Measurements from ENCODE around the gene SCYGR3.
A peak's percentile ranks its signal among the peaks of the same experiment; 100 is the strongest.

Gene SCYGR3

GRCh38 chr2:227614740-227615139, at the start of gene SCYGR3:
Gene SCYGR3, minus strand, starts transcription at chr2:227614840. Its CDS starts 0 bp downstream, at chr2:227614840.
- no peak for DNase-seq

- no peak for DNase-seq
Observed at GRCh38 chr2:227661827-227662226, 47.2 kb upstream of the SCYGR3 start.

- no peak for DNase-seq
Observed at GRCh38 chr2:227661025-227661649, 46.5 kb upstream of the SCYGR3 start.

- no peak for DNase-seq
Observed at GRCh38 chr2:227657199-227657845, 42.7 kb upstream of the SCYGR3 start.

- peak; percentile 39 for DNase-seq
Observed at GRCh38 chr2:227655454-227655853, 40.8 kb upstream of the SCYGR3 start.

- DNase-seq: no peak
Observed at GRCh38 chr2:227654426-227654825, 39.8 kb upstream of the SCYGR3 start.

- DNase-seq: no peak
Observed at GRCh38 chr2:227653419-227653818, 38.8 kb upstream of the SCYGR3 start.

GRCh38 chr2:227643990-227644551, 29.4 kb upstream of the SCYGR3 start:
- no peak for DNase-seq

GRCh38 chr2:227642656-227643055, 28.0 kb upstream of the SCYGR3 start:
- no peak for DNase-seq

GRCh38 chr2:227634201-227634600, 19.6 kb upstream of the SCYGR3 start:
- DNase-seq: no peak

- DNase-seq: no peak
Observed at GRCh38 chr2:227632827-227633226, 18.2 kb upstream of the SCYGR3 start.

GRCh38 chr2:227630322-227630721, 15.7 kb upstream of the SCYGR3 start:
- DNase-seq: no peak

- DNase-seq: no peak
Observed at GRCh38 chr2:227629435-227629834, 14.8 kb upstream of the SCYGR3 start.

GRCh38 chr2:227627769-227628168, 13.1 kb upstream of the SCYGR3 start:
- DNase-seq: peak; percentile 63

- DNase-seq: no peak
Observed at GRCh38 chr2:227626580-227627151, 12.0 kb upstream of the SCYGR3 start.

GRCh38 chr2:227625420-227625819, 10.8 kb upstream of the SCYGR3 start:
- no peak for DNase-seq

- no peak for DNase-seq
Observed at GRCh38 chr2:227623226-227623625, 8.6 kb upstream of the SCYGR3 start.

- DNase-seq: no peak
Observed at GRCh38 chr2:227617316-227618230, 2.9 kb upstream of the SCYGR3 start, which contains the start of gene SCYGR4. Gene SCYGR4, plus strand, starts transcription at chr2:227617498. Its CDS starts 0 bp downstream, at chr2:227617498.

- no peak for DNase-seq
Observed at GRCh38 chr2:227616631-227617030, 2.0 kb upstream of the SCYGR3 start.

GRCh38 chr2:227615906-227616305, 1.3 kb upstream of the SCYGR3 start:
- DNase-seq: no peak

GRCh38 chr2:227615181-227615580, 541 bp upstream of the SCYGR3 start:
- no peak for DNase-seq

- DNase-seq: no peak
Observed at GRCh38 chr2:227614246-227614645, 394 bp downstream of the SCYGR3 start.

GRCh38 chr2:227613272-227613660, 1.4 kb downstream of the SCYGR3 start:
- no peak for DNase-seq
